CMK (cell line): ENCODE data around the gene FBXL19.
A peak's percentile ranks its signal among the peaks of the same experiment; 100 is the strongest.

Experiments used
- DNase-seq: peaks from one replicate; pipeline ENCODE4 v3.0.0-alpha.2; 2010; ENCODE audit warnings: low read depth

FBXL19 gene

GRCh38 chr16:30966033-30966619 lies 42.8 kb downstream of the FBXL19 start:
- no peak for DNase-seq

GRCh38 chr16:30967795-30968194 lies 44.4 kb downstream of the FBXL19 start:
- no peak for DNase-seq

GRCh38 chr16:30969246-30969842 lies 46.0 kb downstream of the FBXL19 start:
- no peak for DNase-seq

GRCh38 chr16:30971298-30971697 lies 47.9 kb downstream of the FBXL19 start:
- no peak for DNase-seq

GRCh38 chr16:30972872-30973271 lies 49.5 kb downstream of the FBXL19 start:
- no peak for DNase-seq

GRCh38 chr16:30974348-30974747 lies 51.0 kb downstream of the FBXL19 start:
- no peak for DNase-seq

GRCh38 chr16:30976486-30976885 lies 53.1 kb downstream of the FBXL19 start:
- DNase-seq, result no peak

GRCh38 chr16:30977502-30977901 lies 54.1 kb downstream of the FBXL19 start:
- no peak for DNase-seq

- DNase-seq, result no peak
Observed at GRCh38 chr16:30979170-30980022, 56.0 kb downstream of the FBXL19 start.

GRCh38 chr16:30980023-30980371 lies 56.6 kb downstream of the FBXL19 start:
- DNase-seq, result no peak

GRCh38 chr16:30980434-30980833 lies 57.1 kb downstream of the FBXL19 start:
- DNase-seq, result no peak

- no peak for DNase-seq
Observed at GRCh38 chr16:30980959-30981358, 57.6 kb downstream of the FBXL19 start.

GRCh38 chr16:30982548-30983288 lies 59.3 kb downstream of the FBXL19 start:
- no peak for DNase-seq

- DNase-seq, result no peak
Observed at GRCh38 chr16:30983289-30983889, 60.0 kb downstream of the FBXL19 start.

GRCh38 chr16:30983898-30984610 lies 60.7 kb downstream of the FBXL19 start:
- DNase-seq, result no peak

GRCh38 chr16:30984669-30985400 lies 61.5 kb downstream of the FBXL19 start, which contains the start of gene HSD3B7:
HSD3B7 (plus strand) TSS chr16:30985207; CDS start chr16:30985659, 452 bp downstream.
- peak; percentile 61 for DNase-seq

GRCh38 chr16:30985401-30986128 lies 62.2 kb downstream of the FBXL19 start:
- no peak for DNase-seq

GRCh38 chr16:30986129-30986991 lies 63.0 kb downstream of the FBXL19 start:
- no peak for DNase-seq

GRCh38 chr16:30987581-30988190 lies 64.3 kb downstream of the FBXL19 start:
- no peak for DNase-seq
